HEK293 (cell line): ENCODE measurements around the gene DDX49.

Source experiments
- KLF9 ChIP-seq: fragments of 450-650 bp; formaldehyde crosslinking; IDR thresholded peaks from 2 replicates; pipeline ENCODE4 v1.5.1; 2016; ENCODE audit warnings: missing biosample characterization, missing genetic modification characterization, low read depth
- ZBTB8A ChIP-seq: fragments of 450-650 bp; formaldehyde crosslinking; IDR thresholded peaks from 2 replicates; pipeline ENCODE4 v1.5.1; 2016; ENCODE audit warnings: missing biosample characterization, missing genetic modification characterization
- ZNF174 ChIP-seq: fragments of 450-650 bp; formaldehyde crosslinking; IDR thresholded peaks from 2 replicates; pipeline ENCODE4 v1.5.0; 2017; ENCODE audit warnings: missing biosample characterization, mild to moderate bottlenecking, missing genetic modification characterization
- ZNF202 ChIP-seq: fragments of 450-650 bp; formaldehyde crosslinking; IDR thresholded peaks from 2 replicates; pipeline ENCODE4 v1.5.1; 2016; ENCODE audit warnings: missing biosample characterization, missing genetic modification characterization, borderline replicate concordance
- ZNF214 ChIP-seq: fragments of 450-650 bp; formaldehyde crosslinking; IDR thresholded peaks from 2 replicates; pipeline ENCODE4 v1.5.1; 2017; ENCODE audit warnings: missing biosample characterization, mild to moderate bottlenecking, missing genetic modification characterization, borderline replicate concordance
- ZNF416 ChIP-seq: fragments of 450-650 bp; formaldehyde crosslinking; IDR thresholded peaks from 2 replicates; pipeline ENCODE4 v1.5.1; 2016; ENCODE audit warnings: missing biosample characterization, missing genetic modification characterization
- ZNF560 ChIP-seq: fragments of 450-650 bp; formaldehyde crosslinking; IDR thresholded peaks from 2 replicates; pipeline ENCODE4 v1.5.1; 2017; ENCODE audit warnings: missing biosample characterization, missing genetic modification characterization, borderline replicate concordance
- TF ChIP-seq, protein P1 (sequence below): fragments of 450-650 bp; formaldehyde crosslinking; IDR thresholded peaks from 2 replicates; pipeline ENCODE4 v1.5.1; 2016; ENCODE audit warnings: missing biosample characterization, missing genetic modification characterization
- TF ChIP-seq, protein P2 (sequence below): sonication (generic); formaldehyde crosslinking; IDR thresholded peaks from 2 replicates; pipeline ENCODE4 v1.8.1; 2022; ENCODE audit warnings: mild to moderate bottlenecking, moderate library complexity, missing genetic modification reagents
- TF ChIP-seq, protein P3 (sequence below): fragments of 450-650 bp; formaldehyde crosslinking; IDR thresholded peaks from 2 replicates; pipeline ENCODE4 v1.5.1; 2016; ENCODE audit warnings: missing biosample characterization, missing genetic modification characterization

DNA sequence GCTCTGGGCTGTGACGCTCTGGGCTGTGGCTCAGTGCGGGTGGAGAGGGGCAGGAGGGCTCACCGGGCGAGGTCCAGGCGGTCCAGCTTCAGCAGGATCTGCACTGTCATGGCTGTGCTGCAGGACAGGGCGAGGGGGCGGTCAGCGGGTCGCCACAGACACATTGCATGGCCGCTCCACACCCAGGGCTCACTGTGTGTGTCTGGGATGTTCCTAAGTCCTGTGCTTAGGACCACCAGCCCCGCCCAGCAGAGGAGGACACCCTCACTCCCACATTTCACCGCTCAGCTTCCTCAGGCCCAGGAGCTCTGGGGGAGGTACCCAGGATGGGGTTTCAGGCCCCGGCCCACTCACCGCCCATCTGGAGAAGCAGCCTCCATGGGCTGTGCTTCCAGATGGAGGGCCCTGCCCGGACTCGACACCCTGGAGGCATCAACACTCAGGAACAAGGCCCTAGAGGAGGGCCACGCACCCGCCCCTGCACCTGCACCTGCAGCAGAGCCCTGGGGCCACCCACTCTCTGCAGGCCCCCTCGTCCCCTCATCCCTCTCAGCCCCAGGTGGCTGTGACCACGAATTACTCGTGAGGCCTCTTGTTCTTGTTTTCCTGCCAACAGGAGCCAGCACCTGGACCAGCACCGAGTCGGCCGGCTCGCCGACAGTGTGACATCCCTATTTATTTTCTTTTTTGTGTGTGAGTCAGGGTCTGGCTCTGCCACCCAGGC is 13.8 kb upstream of the DDX49 start:
- TF ChIP-seq ZNF202 (tag by site-specific recombination) (no peak), KLF9 (no peak), ZNF174 (no peak), ZBTB8A (no peak), ZNF214 (tag by site-specific recombination) (no peak), ZNF416 (no peak), ZNF560 (no peak)
- TF ChIP-seq, protein P1, sequence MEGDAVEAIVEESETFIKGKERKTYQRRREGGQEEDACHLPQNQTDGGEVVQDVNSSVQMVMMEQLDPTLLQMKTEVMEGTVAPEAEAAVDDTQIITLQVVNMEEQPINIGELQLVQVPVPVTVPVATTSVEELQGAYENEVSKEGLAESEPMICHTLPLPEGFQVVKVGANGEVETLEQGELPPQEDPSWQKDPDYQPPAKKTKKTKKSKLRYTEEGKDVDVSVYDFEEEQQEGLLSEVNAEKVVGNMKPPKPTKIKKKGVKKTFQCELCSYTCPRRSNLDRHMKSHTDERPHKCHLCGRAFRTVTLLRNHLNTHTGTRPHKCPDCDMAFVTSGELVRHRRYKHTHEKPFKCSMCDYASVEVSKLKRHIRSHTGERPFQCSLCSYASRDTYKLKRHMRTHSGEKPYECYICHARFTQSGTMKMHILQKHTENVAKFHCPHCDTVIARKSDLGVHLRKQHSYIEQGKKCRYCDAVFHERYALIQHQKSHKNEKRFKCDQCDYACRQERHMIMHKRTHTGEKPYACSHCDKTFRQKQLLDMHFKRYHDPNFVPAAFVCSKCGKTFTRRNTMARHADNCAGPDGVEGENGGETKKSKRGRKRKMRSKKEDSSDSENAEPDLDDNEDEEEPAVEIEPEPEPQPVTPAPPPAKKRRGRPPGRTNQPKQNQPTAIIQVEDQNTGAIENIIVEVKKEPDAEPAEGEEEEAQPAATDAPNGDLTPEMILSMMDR (tag by site-specific recombination): no peak
- TF ChIP-seq, protein P2, sequence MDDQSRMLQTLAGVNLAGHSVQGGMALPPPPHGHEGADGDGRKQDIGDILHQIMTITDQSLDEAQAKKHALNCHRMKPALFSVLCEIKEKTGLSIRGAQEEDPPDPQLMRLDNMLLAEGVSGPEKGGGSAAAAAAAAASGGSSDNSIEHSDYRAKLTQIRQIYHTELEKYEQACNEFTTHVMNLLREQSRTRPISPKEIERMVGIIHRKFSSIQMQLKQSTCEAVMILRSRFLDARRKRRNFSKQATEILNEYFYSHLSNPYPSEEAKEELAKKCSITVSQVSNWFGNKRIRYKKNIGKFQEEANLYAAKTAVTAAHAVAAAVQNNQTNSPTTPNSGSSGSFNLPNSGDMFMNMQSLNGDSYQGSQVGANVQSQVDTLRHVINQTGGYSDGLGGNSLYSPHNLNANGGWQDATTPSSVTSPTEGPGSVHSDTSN (CRISPR knock-in tag): no peak
- TF ChIP-seq, protein P3, sequence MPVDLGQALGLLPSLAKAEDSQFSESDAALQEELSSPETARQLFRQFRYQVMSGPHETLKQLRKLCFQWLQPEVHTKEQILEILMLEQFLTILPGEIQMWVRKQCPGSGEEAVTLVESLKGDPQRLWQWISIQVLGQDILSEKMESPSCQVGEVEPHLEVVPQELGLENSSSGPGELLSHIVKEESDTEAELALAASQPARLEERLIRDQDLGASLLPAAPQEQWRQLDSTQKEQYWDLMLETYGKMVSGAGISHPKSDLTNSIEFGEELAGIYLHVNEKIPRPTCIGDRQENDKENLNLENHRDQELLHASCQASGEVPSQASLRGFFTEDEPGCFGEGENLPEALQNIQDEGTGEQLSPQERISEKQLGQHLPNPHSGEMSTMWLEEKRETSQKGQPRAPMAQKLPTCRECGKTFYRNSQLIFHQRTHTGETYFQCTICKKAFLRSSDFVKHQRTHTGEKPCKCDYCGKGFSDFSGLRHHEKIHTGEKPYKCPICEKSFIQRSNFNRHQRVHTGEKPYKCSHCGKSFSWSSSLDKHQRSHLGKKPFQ: no peak
